HG02610 (cell line): ENCODE data around the gene RGPD3.
"Not testable (repeated sequence)": the region's sequence is repeated elsewhere in the genome, so short reads cannot be mapped to it uniquely, and the experiment has no call there.

ENCODE experiments used
- ATAC-seq: cut with Tn5 transposase; IDR thresholded peaks from one replicate; pipeline ENCODE4 v1.9.1; 2021; ENCODE audit warnings: mild to moderate bottlenecking, moderate library complexity; ENCODE audit not compliant: unreplicated experiment

The RGPD3 gene

DNA sequence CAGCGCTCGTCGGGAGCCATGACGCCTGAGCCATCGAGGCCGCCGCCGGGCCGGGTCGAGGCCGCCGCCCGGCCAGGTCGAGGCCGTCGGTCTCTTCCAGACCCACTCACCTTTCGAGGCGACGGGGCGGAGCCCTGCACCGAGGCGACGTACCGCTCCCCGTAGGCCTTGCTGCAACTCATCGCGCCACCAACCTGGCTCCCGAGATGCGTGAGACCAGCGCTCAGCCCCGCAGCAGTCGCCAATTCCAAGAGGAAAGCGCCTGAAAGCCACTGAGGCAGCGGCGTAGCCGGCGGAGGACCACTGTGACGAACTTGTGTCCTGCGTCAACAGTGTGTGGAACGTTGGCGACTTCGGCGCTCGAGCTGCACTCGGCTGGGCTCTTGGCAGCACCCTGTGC lies at the start of gene RGPD3:
RGPD3 (minus strand) TSS at position 307 of the 400 bp plus-strand sequence; CDS start at position 182, 125 bp downstream.
- ATAC-seq, result not testable (repeated sequence)

DNA sequence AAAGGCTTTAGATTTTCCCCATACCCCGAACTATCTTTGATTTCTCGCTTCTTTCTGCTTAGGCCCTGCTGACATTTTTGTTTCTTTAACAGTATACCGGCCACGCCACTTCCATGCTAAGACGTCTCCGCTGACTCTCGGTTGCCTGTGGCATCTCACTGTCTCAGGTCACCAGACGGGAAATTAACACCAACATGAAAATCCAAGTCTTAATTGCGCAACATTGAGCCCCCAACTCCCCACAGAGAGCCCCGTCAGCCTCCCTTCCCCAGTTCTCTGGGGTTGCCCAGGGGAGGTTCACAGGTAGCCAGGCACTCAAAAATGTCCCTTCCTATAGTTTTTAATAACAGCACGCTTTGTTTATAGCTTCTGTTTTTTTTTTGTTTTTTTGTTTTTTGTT lies 49.1 kb upstream of the RGPD3 start:
- ATAC-seq, result no peak

DNA sequence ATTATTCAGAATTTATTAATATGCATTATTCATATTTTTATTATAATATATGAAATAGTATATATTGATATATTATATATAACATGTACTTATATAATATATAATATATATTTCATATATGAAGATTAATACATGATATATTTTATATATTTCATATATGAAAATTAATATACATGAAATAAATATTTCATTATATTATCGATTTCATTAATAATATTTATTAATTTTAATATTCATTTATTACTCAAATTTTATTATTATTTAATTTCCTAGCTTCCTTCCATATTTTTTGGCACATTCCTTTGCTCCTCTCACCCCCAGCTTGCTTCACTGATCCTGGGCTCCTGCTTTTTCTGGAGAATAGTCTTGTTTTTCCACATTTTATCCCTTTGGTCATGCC lies 48.7 kb upstream of the RGPD3 start:
- ATAC-seq, result no peak

DNA sequence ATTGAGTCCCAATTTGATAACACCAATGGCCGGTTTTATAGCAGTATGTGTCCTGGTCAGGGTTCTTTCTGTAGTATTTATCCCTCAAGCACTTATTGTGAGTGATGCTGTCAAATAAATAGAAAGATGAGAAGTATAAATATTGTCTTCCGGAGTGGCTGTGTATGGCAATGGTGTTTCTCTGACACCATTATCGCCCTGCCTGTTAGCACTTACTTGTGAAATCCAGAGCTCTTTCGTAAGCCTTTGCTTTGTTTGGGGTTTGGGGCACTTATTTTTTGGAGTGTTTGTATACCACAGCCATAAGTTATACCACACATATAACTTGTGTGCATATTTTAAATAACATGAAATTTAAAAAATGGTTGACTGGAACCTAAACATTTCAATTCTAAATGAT lies 48.2 kb upstream of the RGPD3 start:
- no peak for ATAC-seq

DNA sequence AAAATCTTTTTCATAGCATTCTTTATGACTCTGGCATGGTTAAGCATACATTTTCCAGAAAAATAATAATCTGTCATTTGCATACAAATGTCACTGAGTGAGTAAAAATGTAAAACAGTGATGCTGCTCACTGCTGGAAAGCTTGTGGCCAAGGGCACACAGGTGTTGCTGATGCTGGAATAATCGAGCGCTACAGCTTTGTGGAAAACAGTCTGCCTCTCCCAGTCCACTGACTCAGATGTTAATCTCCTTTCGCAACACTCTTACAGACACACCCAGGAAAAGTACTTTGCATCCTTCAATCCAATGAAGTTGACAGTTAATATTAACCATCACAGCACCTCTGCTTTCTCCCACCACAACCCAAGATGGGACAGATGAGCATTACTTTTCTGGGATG lies 46.6 kb upstream of the RGPD3 start:
- ATAC-seq, result not testable (repeated sequence)

DNA sequence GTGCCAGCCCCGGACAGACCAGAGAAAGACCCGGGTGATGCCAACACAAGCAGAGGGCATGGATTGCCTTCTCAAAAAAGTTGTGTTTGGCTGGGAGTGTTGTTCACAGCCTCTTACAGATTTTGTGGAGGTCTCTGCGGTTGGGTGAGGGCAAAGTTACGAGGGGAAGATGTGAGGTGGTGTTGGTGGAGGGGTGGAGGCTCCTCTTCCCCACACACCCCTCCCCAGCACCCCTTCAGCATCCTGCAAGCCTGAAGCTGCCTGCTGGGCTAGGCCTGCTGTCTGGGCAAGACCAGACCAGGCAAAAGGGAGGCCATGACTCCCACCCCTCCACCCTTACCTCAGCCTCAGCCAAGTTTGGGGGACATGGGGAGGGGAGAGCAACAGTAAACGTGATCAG lies 45.2 kb upstream of the RGPD3 start:
- not testable (repeated sequence) for ATAC-seq

DNA sequence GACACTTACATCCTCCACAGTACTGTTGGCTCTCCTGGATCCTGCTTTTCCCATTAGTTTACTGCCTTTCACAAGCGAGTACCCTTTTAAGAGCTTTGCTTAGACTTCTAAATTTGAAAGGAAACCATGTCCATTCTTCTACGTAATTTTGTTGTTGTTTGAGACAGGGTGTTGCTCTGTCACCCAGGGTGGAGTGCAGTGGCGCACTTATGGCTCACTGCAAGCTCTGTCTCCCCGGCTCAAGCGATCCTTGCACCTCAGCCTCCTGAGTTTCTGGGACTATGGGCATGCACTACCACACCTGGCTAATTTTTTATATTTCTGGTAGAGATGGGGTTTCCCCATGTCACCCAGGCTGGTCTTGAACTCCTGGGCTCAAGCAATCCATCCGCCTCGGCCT lies 43.7 kb upstream of the RGPD3 start:
- not testable (repeated sequence) for ATAC-seq

DNA sequence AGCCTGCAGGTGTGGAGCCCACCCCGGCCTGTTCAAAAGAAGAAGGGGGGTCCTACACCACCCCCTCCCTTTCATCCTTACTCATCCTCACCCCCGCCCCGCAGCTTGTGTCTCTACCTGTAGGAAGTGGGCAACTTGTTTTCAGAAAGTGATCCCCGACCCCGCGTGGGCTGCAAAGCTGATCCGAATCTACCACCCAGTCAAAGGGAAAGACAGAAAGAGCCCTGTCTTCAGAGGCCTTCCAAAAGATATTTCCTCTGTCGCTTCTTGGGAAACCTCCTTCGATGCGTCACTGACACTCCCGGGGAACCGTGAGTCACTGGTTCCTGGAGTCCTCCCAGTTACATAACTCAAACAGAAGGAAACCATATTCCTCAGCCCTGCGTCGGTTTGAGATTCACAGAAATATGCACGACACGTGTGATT lies 43.3 kb upstream of the RGPD3 start:
- ATAC-seq, result not testable (repeated sequence)

DNA sequence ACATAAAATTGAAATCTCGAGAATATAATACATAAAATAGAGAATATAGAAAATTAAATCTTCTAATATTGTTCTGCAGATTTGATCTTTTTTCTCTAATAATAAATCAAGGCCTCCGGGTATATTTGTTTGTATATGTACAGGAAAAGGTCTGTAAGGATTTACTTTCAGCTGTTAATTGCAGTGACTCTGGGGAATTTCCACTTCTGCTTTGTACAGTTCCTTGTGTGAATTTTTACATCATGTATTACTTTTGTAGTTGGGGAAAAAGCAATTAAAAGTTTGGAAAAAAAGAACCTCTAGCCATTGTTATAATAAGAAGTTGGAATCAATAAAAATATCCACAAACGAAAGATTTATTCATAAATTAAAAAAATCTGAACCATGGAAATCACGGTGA lies 42.6 kb upstream of the RGPD3 start:
- not testable (repeated sequence) for ATAC-seq

DNA sequence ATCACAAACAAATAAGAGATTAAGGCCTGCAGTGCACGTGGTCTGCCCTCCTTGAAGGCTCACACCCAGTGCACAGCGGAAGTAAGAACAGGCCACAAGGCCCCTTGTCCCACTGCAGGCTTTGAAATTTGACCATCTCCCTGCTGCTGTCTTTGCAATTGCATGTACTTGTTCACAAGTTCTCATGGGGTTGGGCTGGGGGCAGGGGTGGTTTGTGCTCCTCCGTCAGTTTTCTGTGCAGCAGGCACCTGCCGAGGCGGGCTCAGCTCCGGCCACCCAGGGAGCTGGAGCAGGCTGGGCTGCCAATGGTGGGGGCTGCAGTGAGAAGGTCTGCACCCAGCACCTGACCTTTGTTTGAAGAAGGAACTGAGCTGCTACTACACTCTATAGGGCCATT lies 41.2 kb upstream of the RGPD3 start:
- ATAC-seq, result not testable (repeated sequence)

DNA sequence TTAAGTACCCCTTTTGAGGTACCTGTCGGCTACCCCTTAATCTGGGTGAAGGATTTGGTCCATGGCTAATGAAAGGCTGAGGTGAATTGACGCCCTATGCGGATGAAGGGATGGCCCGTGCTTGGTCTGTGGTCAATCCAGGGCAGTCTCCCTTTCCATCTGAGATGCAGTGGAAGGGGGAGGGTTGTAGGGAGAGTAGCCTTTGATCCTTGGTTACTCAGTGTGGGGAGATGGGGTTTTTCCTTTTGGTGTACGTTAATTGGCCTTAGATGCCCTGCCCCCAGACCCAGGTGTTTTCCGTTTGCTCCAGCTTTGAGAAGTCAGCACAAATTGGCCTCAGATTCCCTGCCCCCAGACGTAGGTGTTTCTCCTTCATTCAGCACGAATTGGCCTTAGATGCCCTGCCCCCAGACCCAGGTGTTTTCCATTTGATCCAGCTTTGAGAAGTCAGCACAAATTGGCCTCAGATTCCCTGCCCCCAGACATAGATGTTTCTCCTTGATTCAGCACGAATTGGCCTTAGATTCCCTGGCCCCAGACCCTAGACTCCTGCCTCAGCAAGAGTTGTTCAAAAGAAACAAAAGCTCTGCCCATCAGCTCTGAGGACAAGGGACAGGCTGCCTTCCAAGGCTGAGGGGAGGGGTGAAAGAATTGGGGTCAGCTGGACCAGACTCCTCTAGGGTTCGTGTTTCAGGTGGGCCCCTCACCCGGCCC lies 40.6 kb upstream of the RGPD3 start:
- not testable (repeated sequence) for ATAC-seq

DNA sequence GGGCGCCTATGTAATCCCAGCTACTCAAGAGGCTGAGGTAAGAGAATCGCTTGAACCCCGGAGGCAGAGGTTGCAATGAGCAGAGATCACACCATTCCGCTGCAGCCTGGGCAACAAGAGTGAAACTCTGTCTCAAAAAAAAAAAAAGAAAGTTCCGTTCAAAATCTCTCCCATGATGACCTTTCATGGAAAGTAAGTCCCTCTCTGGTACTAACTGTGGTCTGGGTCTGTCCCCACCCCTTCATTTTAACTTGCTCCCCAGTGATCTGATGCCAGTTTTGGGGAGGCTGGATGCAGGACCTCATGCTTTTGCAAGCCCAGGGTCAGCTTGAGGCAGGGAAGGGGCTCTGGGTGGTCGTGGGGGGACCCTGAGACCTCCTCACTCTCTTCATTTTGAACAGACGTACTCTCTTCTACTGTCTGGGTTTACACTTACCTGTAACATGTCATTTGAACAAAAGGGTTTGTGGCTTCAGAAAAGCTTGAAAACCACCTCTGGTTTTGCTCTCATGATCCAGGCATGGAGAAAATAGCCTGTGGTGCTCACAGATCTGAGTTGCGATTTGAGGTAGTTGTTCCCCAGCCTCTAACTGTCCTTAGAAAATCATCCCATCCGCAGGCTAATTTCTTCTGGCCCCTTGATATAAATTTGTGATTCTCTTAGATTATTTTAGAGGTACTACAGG lies 37.9 kb upstream of the RGPD3 start:
- ATAC-seq, result not testable (repeated sequence)

DNA sequence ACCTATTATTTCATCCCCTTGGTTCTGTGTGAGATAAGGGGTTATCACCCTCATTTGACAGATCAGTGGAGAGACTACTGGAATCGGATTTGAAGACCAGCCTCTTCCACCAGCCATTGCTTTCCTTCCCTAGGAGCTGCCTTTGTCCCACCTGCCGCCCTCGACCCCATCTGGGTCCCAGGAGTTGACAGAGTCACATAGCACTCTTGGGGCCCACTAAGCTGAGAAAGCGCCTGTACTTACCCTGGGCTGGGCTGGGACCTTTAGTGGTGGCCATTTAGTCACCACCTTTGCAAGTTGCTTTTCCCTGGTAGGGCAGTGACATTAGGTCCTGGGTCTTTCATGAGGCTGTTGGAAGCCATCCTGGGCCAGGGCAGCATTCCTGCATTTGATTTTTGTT lies 36.6 kb upstream of the RGPD3 start:
- ATAC-seq, result not testable (repeated sequence)

DNA sequence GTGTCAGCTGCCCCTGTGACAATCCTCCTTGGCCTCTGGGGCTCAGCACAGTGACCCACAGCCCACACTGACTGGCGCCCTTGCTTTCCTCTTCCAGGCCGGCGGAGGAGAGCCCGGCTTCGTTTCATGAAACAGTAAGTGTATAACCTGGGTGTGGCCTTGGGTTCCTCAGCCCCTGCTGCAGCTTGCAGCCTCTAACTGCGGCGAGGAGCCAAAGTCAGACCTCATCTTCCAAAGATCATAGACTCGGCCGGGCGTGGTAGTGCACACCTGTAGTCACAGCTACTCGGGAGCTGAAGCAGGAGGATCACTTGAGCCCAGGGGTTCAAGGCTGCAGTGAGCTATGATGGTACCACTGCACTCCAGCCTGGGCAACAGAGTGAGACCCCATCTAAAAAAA lies 36.0 kb upstream of the RGPD3 start:
- ATAC-seq, result not testable (repeated sequence)

DNA sequence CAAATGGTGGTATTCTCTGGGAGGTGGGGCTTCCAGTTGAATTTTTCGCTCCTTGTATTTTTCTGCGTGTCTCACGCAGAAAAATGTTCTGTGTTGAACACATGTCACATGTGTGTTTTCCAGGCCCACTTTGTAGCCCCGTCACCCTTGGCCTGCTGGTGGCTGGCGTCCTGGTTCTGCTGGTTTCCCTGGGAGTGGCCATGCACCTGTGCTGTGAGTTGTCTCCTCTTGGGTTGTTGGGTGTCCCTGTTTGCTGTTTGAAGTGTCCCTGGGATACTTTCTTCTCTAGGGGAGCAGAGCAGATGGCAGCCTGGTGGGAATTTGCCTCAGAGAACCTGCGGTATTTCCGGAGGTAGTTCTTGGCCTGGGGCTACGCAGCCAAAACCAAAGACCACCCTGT lies 34.1 kb upstream of the RGPD3 start:
- not testable (repeated sequence) for ATAC-seq

DNA sequence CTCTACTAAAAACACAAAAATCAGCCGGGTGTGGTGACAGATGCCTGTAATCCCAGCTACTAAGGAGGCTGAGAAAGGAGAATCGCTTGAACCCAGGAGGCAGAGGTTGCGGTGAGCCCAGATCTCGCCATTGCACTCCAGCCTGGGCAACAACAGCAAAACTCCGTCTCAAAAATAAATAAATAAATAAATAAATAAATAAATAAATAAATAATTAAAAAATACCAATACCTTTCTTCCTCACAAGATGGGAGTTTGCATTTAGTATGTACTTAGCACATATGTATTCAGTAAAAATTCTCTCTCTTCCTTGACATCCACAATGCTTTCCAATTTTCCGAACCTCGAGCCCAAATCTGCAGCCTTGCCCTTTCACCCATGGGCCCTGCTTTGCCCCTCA lies 32.1 kb upstream of the RGPD3 start:
- not testable (repeated sequence) for ATAC-seq

DNA sequence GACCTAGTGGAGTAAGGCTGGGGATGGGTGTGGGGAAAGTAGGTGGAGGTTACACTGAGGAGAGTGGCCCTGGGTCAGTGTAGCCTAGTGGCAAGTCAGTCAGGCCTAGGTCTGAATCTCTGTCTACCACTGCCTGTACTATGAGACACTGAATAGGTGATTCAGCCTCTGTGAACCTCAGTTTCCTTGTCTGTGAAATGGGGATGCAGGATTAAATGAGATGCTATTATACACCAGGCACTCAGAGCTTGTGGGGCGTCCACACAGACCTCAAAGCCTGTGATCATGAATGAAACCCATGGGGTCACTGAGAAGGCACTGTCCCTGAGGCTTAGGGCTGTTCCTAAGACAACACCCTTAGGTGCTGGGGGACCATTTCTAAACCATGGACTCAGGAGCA lies 30.3 kb upstream of the RGPD3 start:
- ATAC-seq, result not testable (repeated sequence)

DNA sequence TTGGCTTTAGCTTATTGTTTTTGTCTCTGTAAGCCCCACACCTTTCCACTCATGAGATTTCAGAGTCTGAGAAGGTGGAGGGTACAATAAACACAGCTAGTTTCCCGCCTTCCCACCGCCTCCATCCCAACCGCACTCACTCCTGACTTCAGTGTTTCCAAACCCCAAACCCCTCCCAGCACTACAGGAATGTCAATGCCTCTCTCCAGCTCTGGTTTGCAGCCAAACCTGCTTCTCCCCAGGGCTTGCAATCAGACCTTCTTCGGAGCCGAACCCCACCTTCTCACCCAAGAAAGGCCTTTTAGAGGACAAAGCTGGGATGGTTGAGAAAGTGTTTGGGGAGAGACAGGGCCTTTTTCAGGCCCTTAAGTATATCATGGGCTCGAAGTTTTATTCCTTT lies 24.7 kb upstream of the RGPD3 start:
- not testable (repeated sequence) for ATAC-seq

DNA sequence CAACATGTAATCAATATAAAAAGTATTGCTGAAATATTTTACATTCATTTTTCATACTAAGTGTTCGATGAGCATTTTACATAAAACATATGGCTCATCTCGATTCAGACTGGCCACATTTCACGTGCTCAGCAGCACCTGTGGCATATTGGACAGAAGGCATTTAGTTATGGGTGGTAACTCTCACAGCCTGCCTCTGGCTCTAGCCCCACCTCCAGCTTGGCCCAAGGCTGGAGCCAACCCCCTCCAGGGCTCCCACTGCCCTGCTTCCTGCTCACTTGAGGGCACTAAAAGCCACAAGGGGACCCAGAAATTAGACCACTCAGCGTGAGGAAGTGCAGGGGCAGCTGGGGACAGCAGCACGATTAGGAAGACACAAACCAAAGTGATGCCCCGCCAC lies 24.2 kb upstream of the RGPD3 start:
- ATAC-seq, result not testable (repeated sequence)

DNA sequence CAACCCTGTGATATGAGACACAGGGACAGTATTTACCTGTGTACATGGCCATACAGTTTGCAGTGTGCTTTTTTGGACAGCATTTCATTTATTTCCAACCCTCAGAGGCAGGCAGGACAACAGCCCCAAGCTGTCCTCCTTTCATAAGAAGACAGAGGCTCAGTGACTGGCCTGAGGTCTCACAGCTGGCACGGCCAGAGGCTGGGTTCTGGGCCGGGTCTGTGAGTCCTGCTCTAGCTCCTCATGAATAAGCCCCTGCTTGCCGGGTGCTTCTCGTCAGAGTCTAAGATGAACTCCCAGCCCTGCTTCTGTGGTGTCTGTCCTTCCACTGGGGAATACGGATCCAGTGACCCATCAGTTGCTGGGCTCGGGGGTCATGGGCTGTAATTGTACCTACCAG lies 21.5 kb upstream of the RGPD3 start:
- not testable (repeated sequence) for ATAC-seq

DNA sequence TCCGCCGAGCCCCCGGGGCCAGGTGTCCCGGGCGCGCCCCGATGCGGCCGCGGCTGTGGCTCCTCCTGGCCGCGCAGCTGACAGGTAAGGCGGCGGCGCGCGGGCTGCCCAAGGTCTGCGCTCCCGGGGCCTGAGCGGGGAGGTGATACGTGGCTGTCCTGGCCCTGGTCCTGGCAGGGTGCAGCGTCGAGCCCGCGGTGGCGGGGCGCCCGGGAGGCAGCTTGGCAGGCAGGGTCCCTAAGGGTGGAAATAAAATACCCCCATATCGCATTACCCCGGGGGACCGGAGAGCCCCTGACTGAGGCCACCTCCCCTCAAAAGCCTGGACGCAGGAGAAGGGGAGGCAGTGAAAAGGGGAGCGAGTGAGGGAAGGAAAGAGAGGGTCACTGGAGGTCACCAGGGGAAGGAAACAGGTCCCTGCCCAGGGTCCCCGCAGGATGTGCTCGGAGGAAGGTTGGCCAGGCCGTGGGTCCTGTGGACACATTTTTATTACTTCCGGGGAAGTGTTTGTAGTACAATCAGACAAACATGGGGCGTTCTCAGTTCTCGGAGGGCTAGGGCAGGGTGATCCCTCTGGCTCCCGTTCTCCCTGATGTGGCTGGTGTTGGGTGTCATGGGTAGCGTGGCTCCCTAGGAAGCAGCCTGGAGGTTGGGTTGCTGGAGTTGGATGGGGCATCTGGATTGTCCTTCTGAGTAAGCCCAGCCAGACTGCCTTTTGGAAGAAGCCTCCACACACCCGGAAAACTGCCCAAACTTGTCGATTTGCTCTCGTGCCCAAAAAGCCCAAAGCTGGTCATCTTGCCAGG lies 19.4 kb upstream of the RGPD3 start:
- not testable (repeated sequence) for ATAC-seq
